Stomach (tissue), 9 donors: ENCODE data around the gene IGDCC3. TPM values are rescaled to one million over a fixed set of nuclear protein-coding genes. Genes with fewer than 3 reads are reported as not detected.

Experiments
- DNase-seq, 2 donors: peaks; one replicate each; pipeline versions ENCODE4 v3.0.0 to v3.0.0-alpha.2; 2013 to 2019
- H3K27ac ChIP-seq, 5 donors: fragments of 200-600 bp in 4 of 5; sonication (generic) in 4 of 5; one replicate each; pipeline ENCODE4 v1.5.1; 2013 to 2019; ENCODE audit warnings: mild to moderate bottlenecking in 1 of 5, moderate library complexity in 1 of 5
- H3K27me3 ChIP-seq, 3 donors: fragments of 200-600 bp; sonication (generic); one replicate each; pipeline ENCODE4 v1.5.1; 2017 to 2019; ENCODE audit warnings: mixed run types in 1 of 3
- H3K36me3 ChIP-seq, 4 donors: fragments of 200-600 bp; sonication (generic); 1 replicate in 3 of 4; 2 replicates in 1 of 4; pipeline ENCODE4 v1.5.1; 2016 to 2019
- H3K4me1 ChIP-seq, 4 donors: fragments of 200-600 bp; sonication (generic); one replicate each; pipeline ENCODE4 v1.5.1; 2016 to 2019
- H3K4me3 ChIP-seq, 4 donors: fragments of 200-600 bp; sonication (generic) in 3 of 4; one replicate each; pipeline ENCODE4 v1.5.1; 2016 to 2019; ENCODE audit warnings: mild to moderate bottlenecking in 1 of 4
- H3K9me3 ChIP-seq, 4 donors: fragments of 200-600 bp; sonication (generic); one replicate each; pipeline ENCODE4 v1.5.1; 2016 to 2019
- CTCF ChIP-seq, 7 experiments: fragments of 450-650 bp in 4 of 7; fragments of 200-600 bp in 3 of 7; sonication (generic) in 3 of 7; IDR thresholded peaks; one replicate each; pipeline ENCODE4 v1.5.1; 2016 to 2019; ENCODE audit warnings: antibody characterized with exemption in 7 of 7, control low read depth in 2 of 7, mild to moderate bottlenecking in 1 of 7
- EP300 ChIP-seq: sonication (generic); formaldehyde crosslinking; IDR thresholded peaks from one replicate; pipeline ENCODE4 v1.6.1; 2017; ENCODE audit warnings: antibody characterized with exemption
- POLR2A ChIP-seq, 4 donors: fragments of 450-650 bp; IDR thresholded peaks; one replicate each; pipeline ENCODE4 v1.6.1; 2016; ENCODE audit warnings: antibody characterized with exemption in 4 of 4, control low read depth in 2 of 4, mild to moderate bottlenecking in 1 of 4, moderate library complexity in 1 of 4
- POLR2AphosphoS5 ChIP-seq, 3 donors: sonication (generic); formaldehyde crosslinking; IDR thresholded peaks; one replicate each; pipeline ENCODE4 v1.6.1; 2016; ENCODE audit warnings: antibody characterized with exemption in 3 of 3
- WGBS, 5 donors: extraction: QIAGEN DNeasy Blood & Tissue Kit in 3 of 5; methylation state at CpG; one replicate each; pipeline versions ENCODE4 v1.1.5 to v1.1.7; 2013 to 2018; 5-methylcytosine and 5-hydroxymethylcytosine counted together
- intact Hi-C: fragments of 100-400 bp; cut with DNase I; formaldehyde crosslinking; loops from one replicate; pipeline ENCODE4 v1.15.1; 2023; ENCODE audit warnings: low total_unique reads
- polyA plus RNA-seq, 3 donors: library from polyadenylated mRNA; stranded (reverse); fragments of 200-250 nt; gene quantifications; one replicate each; pipeline ENCODE4 v1.2.3, GENCODE V29; 2013
- total RNA-seq, 5 donors: library from RNA; depleted of rRNA; stranded (reverse); fragments of >200 nt; gene quantifications; one replicate each; pipeline versions ENCODE4 v1.1.0 to v1.2.3, GENCODE V29; 2014 to 2016
- donor health status: healthy with polysubstance abuse.
- donor health status: Bipolar disorder and iron deficiency.
- donor health status: healthy.

Gene IGDCC3
- total and polyA plus RNA-seq, 8 donors = 0.08 to 5.8 (median 0.89) TPM; not detected in 4

DNA sequence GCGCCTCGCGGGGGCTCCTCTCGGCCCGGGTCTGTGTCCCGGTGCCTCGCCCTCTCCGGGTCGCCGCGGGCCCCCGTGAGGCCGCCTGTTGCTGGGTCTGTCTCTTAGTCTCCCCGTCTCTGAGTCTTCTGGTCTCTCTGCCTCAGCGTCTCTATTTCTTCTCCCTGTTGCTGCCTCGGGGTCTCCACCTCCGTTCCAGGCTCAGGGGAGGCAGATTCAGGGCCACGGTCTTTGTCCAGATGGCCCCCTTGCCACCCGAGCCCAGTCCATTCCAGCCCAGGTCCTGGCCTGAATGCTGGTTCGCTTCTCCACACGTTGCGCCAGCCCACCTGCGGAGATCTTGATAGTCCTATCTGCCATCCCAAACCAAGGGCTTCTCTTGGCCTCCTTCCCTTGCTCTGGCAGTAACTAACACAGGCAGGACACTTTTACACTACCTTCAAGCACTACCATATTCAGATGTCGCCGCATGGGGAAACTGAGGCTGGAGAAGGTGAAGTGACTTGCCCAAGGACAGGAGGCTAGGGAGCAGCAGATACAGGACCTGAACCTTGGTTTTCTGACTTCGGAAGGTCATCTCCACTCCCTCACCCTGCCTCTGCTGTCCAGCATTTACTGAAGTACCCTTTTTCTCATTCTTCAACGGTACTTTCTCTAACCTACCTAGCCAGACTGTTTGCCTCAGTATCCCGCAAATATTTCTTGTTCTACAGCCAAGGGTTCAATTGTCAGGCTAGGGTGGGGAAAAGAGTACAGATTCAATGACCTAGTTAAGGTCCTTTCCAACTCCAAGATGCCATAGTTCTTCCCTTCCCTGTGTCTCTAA lies 45.6 kb upstream of the IGDCC3 start:
- intact Hi-C loops = no loop called here
- Histone ChIP-seq H3K36me3 (no peaks in the 10 kb centered on the region), H3K27ac (peak overlapping the region in 2 of 5 donors; percentile 54 to 68), H3K9me3 (no peaks in the 10 kb centered on the region), H3K4me1 (peaks cover 17 to 28% (median 22%) of the 10 kb centered on the region in 4 donors), H3K4me3 (peak overlapping the region; percentile 25 to 68 (median 32)), H3K27me3 (peaks cover 0 to 53% (median 38%) of the 10 kb centered on the region in 3 donors)
- DNase-seq = no peak
- no peak for TF ChIP-seq EP300
- 23 to 32% (median 31%) methylated on average over 23 to 28 of the region's 28 CpGs for WGBS, 5 donors

GRCh38 chr15:65421360-65422215 lies 43.8 kb upstream of the IGDCC3 start:
- H3K27me3 ChIP-seq = peaks cover 0 to 71% (median 38%) of the 10 kb centered on the region in 3 donors
- intact Hi-C loops = no loop called here
- H3K36me3 ChIP-seq = no peaks in the 10 kb centered on the region
- WGBS, 5 donors = 2 to 4% (median 3%) methylated on average over 23 to 39 of the region's 39 CpGs
- peaks cover 17 to 28% (median 22%) of the 10 kb centered on the region in 4 donors for H3K4me1 ChIP-seq
- TF ChIP-seq POLR2A (IDR thresholded peaks at IDR 0.05) = no peak
- TF ChIP-seq POLR2AphosphoS5 (IDR thresholded peaks at IDR 0.05) = no peak
- TF ChIP-seq EP300 = no peak
- no peak for TF ChIP-seq CTCF (IDR thresholded peaks at IDR 0.05)
- H3K9me3 ChIP-seq = no peaks in the 10 kb centered on the region
- peak overlapping the region in 4 of 5 donors; percentile 34 to 60 (median 46) for H3K27ac ChIP-seq
- H3K4me3 ChIP-seq = peak overlapping the region; percentile 48 to 68 (median 57)
- DNase-seq = peak in 1 of 2 donors; percentile 93

- Histone ChIP-seq H3K27me3 (peaks cover 0 to 76% (median 38%) of the 10 kb centered on the region in 3 donors), H3K27ac (peak overlapping the region in 4 of 5 donors; percentile 34 to 60 (median 46)), H3K9me3 (no peaks in the 10 kb centered on the region), H3K4me1 (peaks cover 17 to 28% (median 22%) of the 10 kb centered on the region in 4 donors), H3K36me3 (no peaks in the 10 kb centered on the region), H3K4me3 (peak overlapping the region; percentile 48 to 68 (median 57))
- 17 to 37% (median 28%) methylated on average over 15 to 17 of the region's 17 CpGs for WGBS, 5 donors
- TF ChIP-seq POLR2A (IDR thresholded peaks at IDR 0.05) (no peak), EP300 (no peak), CTCF (IDR thresholded peaks at IDR 0.05) (no peak), POLR2AphosphoS5 (IDR thresholded peaks at IDR 0.05) (no peak)
- intact Hi-C loops = no loop called here
- DNase-seq = no peak
Observed at GRCh38 chr15:65420975-65421359, 43.2 kb upstream of the IGDCC3 start.

GRCh38 chr15:65418596-65418995 lies 40.8 kb upstream of the IGDCC3 start:
- Histone ChIP-seq H3K9me3 (no peaks in the 10 kb centered on the region), H3K27me3 (peaks cover 0 to 83% (median 37%) of the 10 kb centered on the region in 3 donors), H3K4me1 (peaks cover 24 to 42% (median 34%) of the 10 kb centered on the region in 4 donors), H3K4me3 (no peak overlapping the region), H3K27ac (peak overlapping the region in 1 of 5 donors; percentile 51), H3K36me3 (no peaks in the 10 kb centered on the region)
- DNase-seq = no peak
- WGBS, 5 donors = 74 to 89% (median 81%) methylated on average over 2 of the region's 2 CpGs
- TF ChIP-seq POLR2AphosphoS5 (IDR thresholded peaks at IDR 0.05) = no peak
- no peak for TF ChIP-seq CTCF (IDR thresholded peaks at IDR 0.05)
- no peak for TF ChIP-seq EP300
- TF ChIP-seq POLR2A (IDR thresholded peaks at IDR 0.05) = no peak
- intact Hi-C loops = no loop called here
